NT2/D1 (cell line): ENCODE data around the gene UGT2B7.

Source experiments
- SUZ12 ChIP-seq: IDR thresholded peaks from 2 replicates; pipeline ENCODE4 v1.6.1; 2011; ENCODE audit not compliant: insufficient read length, insufficient read depth; ENCODE audit errors: extremely low read depth
- YY1 ChIP-seq: IDR thresholded peaks from 2 replicates; pipeline ENCODE4 v1.6.1; 2011; ENCODE audit not compliant: insufficient read length, insufficient read depth
- ZNF274 ChIP-seq: IDR thresholded peaks from 2 replicates; pipeline ENCODE4 v1.6.1; 2011; ENCODE audit warnings: mild to moderate bottlenecking, low read depth, low read length

- TF ChIP-seq SUZ12 (no peak), YY1 (no peak), ZNF274 (no peak)
These were observed 2.2 kb downstream of the UGT2B7 start for GRCh38 chr4:69098470-69098869.
